OCI-LY7 (cell line): ENCODE measurements around the gene LCN9. TPM values are rescaled to one million over a fixed set of nuclear protein-coding genes. Genes with fewer than 3 reads are reported as not detected.

Experiments
- BruUV-seq: library from RNA; stranded (reverse); fragments of 400-500 nt; replicated peaks from 2 replicates; lab custom pipeline; 2021; lab: Mats Ljungman, UMichigan
- CTCF ChIA-PET: fragments of 300-600 bp; sonication (Branson Sonifier 250); formaldehyde crosslinking; loops from one replicate; lab custom pipeline; 2022; ENCODE audit warnings: antibody characterized with exemption; ENCODE audit not compliant: unreplicated experiment; lab: Charles Lee
- POLR2A ChIA-PET: fragments of 300-600 bp; sonication (Branson Sonifier 250); formaldehyde crosslinking; loops from one replicate; lab custom pipeline; 2022; ENCODE audit warnings: antibody characterized with exemption; lab: Charles Lee
- DNase-seq: peaks from one replicate; pipeline ENCODE4 v3.0.0-alpha.2; 2015; ENCODE audit warnings: low spot score
- H2AFZ ChIP-seq: fragments of 200-600 bp; sonication (generic), shearing (Covaris generic); 2 replicates; pipeline ENCODE4 v1.6.1; 2014; ENCODE audit warnings: mild to moderate bottlenecking, antibody characterized with exemption, low read length, moderate library complexity
- H3K27ac ChIP-seq: fragments of 200-600 bp; sonication (generic); 2 replicates; pipeline ENCODE4 v1.5.1; 2014; ENCODE audit warnings: mixed run types, low read depth, mild to moderate bottlenecking, moderate library complexity, low read length, inconsistent platforms; ENCODE audit not compliant: poor library complexity, severe bottlenecking
- H3K36me3 ChIP-seq: fragments of 200-600 bp; sonication (generic); 2 replicates; pipeline ENCODE4 v1.6.1; 2014; ENCODE audit warnings: mild to moderate bottlenecking, antibody characterized with exemption, low read length, moderate library complexity, mixed read lengths; ENCODE audit not compliant: insufficient read depth
- H3K4me1 ChIP-seq: fragments of 200-600 bp; sonication (generic); 2 replicates; pipeline ENCODE4 v1.5.1; 2014; ENCODE audit warnings: mild to moderate bottlenecking, low read length; ENCODE audit not compliant: insufficient read depth, poor library complexity, severe bottlenecking
- H3K4me2 ChIP-seq: fragments of 200-600 bp; sonication (generic); 2 replicates; pipeline ENCODE4 v1.6.1; 2014; ENCODE audit warnings: mild to moderate bottlenecking, low read length
- H3K4me3 ChIP-seq: fragments of 200-600 bp; sonication (generic); 2 replicates; pipeline ENCODE4 v1.5.1; 2014; ENCODE audit warnings: mild to moderate bottlenecking, low read depth, low read length; ENCODE audit not compliant: poor library complexity, severe bottlenecking
- H3K79me2 ChIP-seq: fragments of 200-600 bp; sonication (generic); 2 replicates; pipeline ENCODE4 v1.6.1; 2016; ENCODE audit warnings: low read depth, mild to moderate bottlenecking, low read length, moderate library complexity, mixed read lengths; ENCODE audit not compliant: insufficient read depth
- H3K9me2 ChIP-seq: fragments of 200-600 bp; sonication (generic); 2 replicates; pipeline ENCODE4 v1.6.1; 2016; ENCODE audit warnings: mild to moderate bottlenecking, low read length, mixed read lengths; ENCODE audit not compliant: insufficient read depth
- H3K9me3 ChIP-seq: fragments of 200-600 bp; sonication (generic); 2 replicates; pipeline ENCODE4 v1.6.1; 2014; ENCODE audit warnings: mild to moderate bottlenecking, mixed run types, low read length, mixed read lengths
- H4K20me1 ChIP-seq: fragments of 200-600 bp; sonication (generic); 2 replicates; pipeline ENCODE4 v1.6.1; 2014; ENCODE audit warnings: mild to moderate bottlenecking, antibody characterized with exemption, low read length, moderate library complexity, mixed read lengths; ENCODE audit not compliant: insufficient read depth
- CTCF ChIP-seq: fragments of 200-600 bp; sonication (generic); conservative IDR thresholded peaks from 2 replicates; pipeline ENCODE4 v1.5.1; 2014; ENCODE audit warnings: mild to moderate bottlenecking, antibody characterized with exemption, low read length, moderate library complexity, mixed read lengths
- EZH2phosphoT487 ChIP-seq: fragments of 200-600 bp; sonication (generic); IDR thresholded peaks from 2 replicates; pipeline ENCODE4 v1.6.1; 2018; ENCODE audit warnings: low read depth, borderline replicate concordance, mild to moderate bottlenecking, mixed run types, antibody characterized with exemption, low read length, moderate library complexity, mixed read lengths
- intact Hi-C: fragments of 100-400 bp; cut with micrococcal nuclease; formaldehyde crosslinking; loops from one replicate; pipeline ENCODE4 v1.10.0; 2022; ENCODE audit not compliant: unreplicated experiment
- total RNA-seq, 2 experiments: library from RNA; depleted of rRNA in 1 of 2; stranded (reverse); fragments of >200 nt in 1 of 2; shearing (Covaris generic) in 1 of 2; gene quantifications; 2 replicates each; pipeline ENCODE4 v1.2.3, GENCODE V29; 2014 to 2022

Gene LCN9
- total RNA-seq, 2 experiments from 2014 or later, result not detected

- H4K20me1 ChIP-seq, result no peaks in the 10 kb centered on the region; the same call in 1 of the 2 replicates
- no peak overlapping the region for H2AFZ ChIP-seq
- BruUV-seq, result no TSS peak
- H3K27ac ChIP-seq, result no peak overlapping the region
- no peaks in the 10 kb centered on the region for H3K36me3 ChIP-seq
- ChIA-PET POLR2A (no interaction called here), CTCF (no interaction called here)
- H3K9me2 ChIP-seq, result no peaks in the 10 kb centered on the region
- DNase-seq, result no peak
- intact Hi-C loops, result no loop called here
- TF ChIP-seq EZH2phosphoT487 (no peak), CTCF (no peak)
- no peak overlapping the region for H3K4me2 ChIP-seq
- H3K9me3 ChIP-seq, result no peaks in the 10 kb centered on the region
- no peaks in the 10 kb centered on the region for H3K79me2 ChIP-seq
- no peaks in the 10 kb centered on the region for H3K4me1 ChIP-seq
- H3K4me3 ChIP-seq, result no peak overlapping the region
These were observed 25.9 kb downstream of the LCN9 start for GRCh38 chr9:135689011-135689410.

GRCh38 chr9:135690836-135691570 is 27.9 kb downstream of the LCN9 start:
- BruUV-seq, result no TSS peak
- POLR2A ChIA-PET, result no interaction called here
- no peak overlapping the region for H2AFZ ChIP-seq

More at GRCh38 chr9:135690836-135691570, 27.9 kb downstream of the LCN9 start:
- no peak for DNase-seq
- Histone ChIP-seq H3K9me2 (no peaks in the 10 kb centered on the region), H3K4me3 (no peak overlapping the region), H4K20me1 (no peaks in the 10 kb centered on the region; the same call in 1 of the 2 replicates), H3K27ac (no peak overlapping the region), H3K79me2 (no peaks in the 10 kb centered on the region), H3K9me3 (no peaks in the 10 kb centered on the region), H3K4me2 (no peak overlapping the region), H3K4me1 (no peaks in the 10 kb centered on the region), H3K36me3 (no peaks in the 10 kb centered on the region)
- CTCF ChIA-PET, result no interaction called here
- TF ChIP-seq CTCF, result no peak
- no peak for TF ChIP-seq EZH2phosphoT487
- intact Hi-C loops, result no loop called here
